ENCODE results near the gene CDK17. TPM values are rescaled to one million over a fixed set of nuclear protein-coding genes. Genes with fewer than 3 reads are reported as not detected.

CDK17 gene
- total RNA-seq, 1 experiment from 2014 or later: 18.4 TPM

GRCh38 chr12:96376865-96377264 lies 23.4 kb downstream of the CDK17 start:
- Histone ChIP-seq H3K27me3 (no peaks in the 10 kb centered on the region), H3K9me3 (peaks cover 9% of the 10 kb centered on the region), H3K36me3 (no peaks in the 10 kb centered on the region), H3K4me3 (no peak overlapping the region)
- no peak for DNase-seq

GRCh38 chr12:96375841-96376604 lies 24.2 kb downstream of the CDK17 start:
- H3K4me3 ChIP-seq: no peak overlapping the region
- H3K36me3 ChIP-seq: no peaks in the 10 kb centered on the region
- no peaks in the 10 kb centered on the region for H3K27me3 ChIP-seq
- H3K9me3 ChIP-seq: peaks cover 7% of the 10 kb centered on the region
- no peak for DNase-seq

GRCh38 chr12:96375170-96375569 lies 25.1 kb downstream of the CDK17 start:
- no peak for DNase-seq
- H3K27me3 ChIP-seq: no peaks in the 10 kb centered on the region
- H3K36me3 ChIP-seq: no peaks in the 10 kb centered on the region
- H3K4me3 ChIP-seq: no peak overlapping the region
- H3K9me3 ChIP-seq: peaks cover 7% of the 10 kb centered on the region

- Histone ChIP-seq H3K4me3 (no peak overlapping the region), H3K36me3 (no peaks in the 10 kb centered on the region), H3K9me3 (no peaks in the 10 kb centered on the region), H3K27me3 (no peaks in the 10 kb centered on the region)
- no peak for DNase-seq
These were observed 28.2 kb downstream of the CDK17 start for GRCh38 chr12:96371790-96372699.

- Histone ChIP-seq H3K4me3 (no peak overlapping the region), H3K36me3 (no peaks in the 10 kb centered on the region), H3K27me3 (no peaks in the 10 kb centered on the region), H3K9me3 (no peaks in the 10 kb centered on the region)
- no peak for DNase-seq
These were observed 29.0 kb downstream of the CDK17 start for GRCh38 chr12:96371138-96371789.

GRCh38 chr12:96368687-96369086 lies 31.6 kb downstream of the CDK17 start:
- Histone ChIP-seq H3K9me3 (no peaks in the 10 kb centered on the region), H3K4me3 (no peak overlapping the region), H3K27me3 (no peaks in the 10 kb centered on the region), H3K36me3 (peaks cover 3% of the 10 kb centered on the region; the same call in 1 of the 2 replicates)
- DNase-seq: no peak

- H3K27me3 ChIP-seq: no peaks in the 10 kb centered on the region
- H3K4me3 ChIP-seq: no peak overlapping the region
- peaks cover 3% of the 10 kb centered on the region; the same call in 1 of the 2 replicates for H3K36me3 ChIP-seq
- no peaks in the 10 kb centered on the region for H3K9me3 ChIP-seq
- DNase-seq: peak; percentile 8
These were observed 32.0 kb downstream of the CDK17 start for GRCh38 chr12:96368233-96368632.

- no peaks in the 10 kb centered on the region for H3K9me3 ChIP-seq
- no peaks in the 10 kb centered on the region for H3K27me3 ChIP-seq
- DNase-seq: no peak
- H3K36me3 ChIP-seq: peaks cover 3% of the 10 kb centered on the region; the same call in 1 of the 2 replicates
- no peak overlapping the region for H3K4me3 ChIP-seq
These were observed 33.9 kb downstream of the CDK17 start for GRCh38 chr12:96366381-96366654.

- peaks cover 3% of the 10 kb centered on the region; the same call in 1 of the 2 replicates for H3K36me3 ChIP-seq
- H3K9me3 ChIP-seq: no peaks in the 10 kb centered on the region
- no peaks in the 10 kb centered on the region for H3K27me3 ChIP-seq
- DNase-seq: no peak
- no peak overlapping the region for H3K4me3 ChIP-seq
These were observed 34.4 kb downstream of the CDK17 start for GRCh38 chr12:96365604-96366380.

GRCh38 chr12:96364092-96364700 lies 36.0 kb downstream of the CDK17 start:
- Histone ChIP-seq H3K9me3 (no peaks in the 10 kb centered on the region), H3K27me3 (no peaks in the 10 kb centered on the region), H3K4me3 (no peak overlapping the region), H3K36me3 (peaks cover 3% of the 10 kb centered on the region; the same call in 1 of the 2 replicates)
- no peak for DNase-seq

- no peak for DNase-seq
- Histone ChIP-seq H3K9me3 (no peaks in the 10 kb centered on the region), H3K36me3 (peaks cover 3% of the 10 kb centered on the region; the same call in 1 of the 2 replicates), H3K27me3 (no peaks in the 10 kb centered on the region), H3K4me3 (no peak overlapping the region)
These were observed 39.2 kb downstream of the CDK17 start for GRCh38 chr12:96361074-96361473.

- DNase-seq: no peak
- Histone ChIP-seq H3K36me3 (peaks cover 3% of the 10 kb centered on the region; the same call in 1 of the 2 replicates), H3K9me3 (no peaks in the 10 kb centered on the region), H3K27me3 (no peaks in the 10 kb centered on the region), H3K4me3 (no peak overlapping the region)
These were observed 39.7 kb downstream of the CDK17 start for GRCh38 chr12:96360550-96360949.

GRCh38 chr12:96359328-96359727 lies 40.9 kb downstream of the CDK17 start:
- Histone ChIP-seq H3K9me3 (no peaks in the 10 kb centered on the region), H3K4me3 (no peak overlapping the region), H3K36me3 (peaks cover 1% of the 10 kb centered on the region; the same call in 1 of the 2 replicates), H3K27me3 (no peaks in the 10 kb centered on the region)
- no peak for DNase-seq

- Histone ChIP-seq H3K4me3 (no peak overlapping the region), H3K36me3 (no peaks in the 10 kb centered on the region), H3K27me3 (no peaks in the 10 kb centered on the region), H3K9me3 (no peaks in the 10 kb centered on the region)
- no peak for DNase-seq
These were observed 43.4 kb downstream of the CDK17 start for GRCh38 chr12:96356831-96357230.

GRCh38 chr12:96354844-96355534 lies 45.2 kb downstream of the CDK17 start:
- H3K4me3 ChIP-seq: no peak overlapping the region
- no peaks in the 10 kb centered on the region for H3K27me3 ChIP-seq
- H3K9me3 ChIP-seq: no peaks in the 10 kb centered on the region
- H3K36me3 ChIP-seq: no peaks in the 10 kb centered on the region
- no peak for DNase-seq

GRCh38 chr12:96354326-96354725 lies 45.9 kb downstream of the CDK17 start:
- peak; percentile 7 for DNase-seq
- H3K9me3 ChIP-seq: no peaks in the 10 kb centered on the region

More at GRCh38 chr12:96354326-96354725, 45.9 kb downstream of the CDK17 start:
- Histone ChIP-seq H3K4me3 (no peak overlapping the region), H3K36me3 (no peaks in the 10 kb centered on the region), H3K27me3 (no peaks in the 10 kb centered on the region)
